Central memory CD4-positive, alpha-beta T cell (primary cell): Measurements from ENCODE around the gene GLTP.
"Not testable (repeated sequence)": the region's sequence is repeated elsewhere in the genome, so short reads cannot be mapped to it uniquely, and the experiment has no call there.

ENCODE experiments used
- DNase-seq: peaks from one replicate; pipeline ENCODE4 v3.0.0; 2022
- total RNA-seq, 3 experiments: gene quantifications; one replicate each; lab custom pipeline; 2026; lab: John Stamatoyannopoulos, UW

GLTP gene, protein sequence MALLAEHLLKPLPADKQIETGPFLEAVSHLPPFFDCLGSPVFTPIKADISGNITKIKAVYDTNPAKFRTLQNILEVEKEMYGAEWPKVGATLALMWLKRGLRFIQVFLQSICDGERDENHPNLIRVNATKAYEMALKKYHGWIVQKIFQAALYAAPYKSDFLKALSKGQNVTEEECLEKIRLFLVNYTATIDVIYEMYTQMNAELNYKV
- 23.9 to 62.5 (median 46.7) reads per million in 3 experiments for total RNA-seq

DNA sequence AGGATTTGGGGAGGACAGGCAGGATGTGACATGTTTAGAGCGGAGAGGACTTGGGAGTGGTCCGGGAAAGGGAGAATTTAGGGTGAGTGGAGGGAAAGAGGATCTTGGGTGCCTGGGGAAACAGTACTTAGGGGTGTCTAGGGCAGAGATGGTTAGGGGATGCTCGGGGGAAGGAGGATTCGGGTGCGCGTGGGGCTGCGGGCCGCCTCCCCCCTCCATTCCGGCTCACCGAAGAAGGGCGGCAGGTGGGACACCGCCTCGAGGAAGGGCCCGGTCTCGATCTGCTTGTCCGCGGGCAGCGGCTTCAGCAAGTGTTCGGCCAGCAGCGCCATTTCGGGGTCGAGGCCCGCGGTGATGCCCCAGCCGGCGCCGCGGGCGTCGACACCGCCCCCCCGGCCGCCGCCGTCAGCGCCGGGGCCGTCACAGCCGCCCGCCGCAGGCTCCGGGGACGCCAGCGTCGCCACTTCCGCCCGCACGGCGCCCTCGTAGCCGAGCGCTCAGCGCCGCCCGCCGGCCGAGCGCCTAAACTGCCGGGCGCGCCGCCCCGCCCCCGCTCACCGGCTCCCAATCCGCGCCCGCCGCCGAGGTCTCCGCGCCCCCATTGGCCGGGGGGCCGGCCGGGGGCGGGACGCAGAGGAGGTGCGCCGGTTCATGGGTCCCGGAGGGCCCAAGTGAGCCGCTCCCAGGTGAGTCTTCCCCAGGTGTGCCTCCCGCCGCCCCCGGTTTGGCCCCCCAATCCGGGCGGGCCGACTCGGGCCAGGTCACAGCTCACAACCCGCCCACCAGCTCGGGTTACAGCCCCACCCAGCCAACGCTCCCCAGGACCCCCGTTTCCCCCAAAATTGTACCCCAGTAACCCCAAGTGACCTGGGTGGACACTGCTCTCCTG is at the start of gene GLTP:
TSS of gene GLTP (minus strand) at position 499 of the 889 bp plus-strand sequence. CDS start at position 332, 167 bp downstream.
- DNase-seq = peak; percentile 93

DNA sequence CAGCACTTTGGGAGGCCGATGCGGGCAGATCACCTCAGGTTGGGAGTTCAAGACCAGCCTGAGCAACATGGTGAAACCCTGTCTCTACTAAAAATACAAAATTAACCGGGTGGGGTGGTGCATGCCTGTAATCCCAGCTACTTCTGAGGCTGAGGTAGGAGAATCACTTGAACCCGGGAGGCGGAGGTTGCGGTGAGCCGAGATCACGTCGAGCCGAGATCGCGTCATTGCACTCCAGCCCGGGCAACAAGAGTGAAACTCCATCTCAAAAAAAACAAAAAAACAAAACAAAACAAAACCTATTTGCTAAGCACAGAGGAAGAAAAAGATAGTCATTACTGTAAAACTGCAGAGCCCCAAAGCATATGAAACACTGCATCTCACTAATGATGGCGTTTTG is 49.0 kb upstream of the GLTP start:
- DNase-seq = not testable (repeated sequence)

DNA sequence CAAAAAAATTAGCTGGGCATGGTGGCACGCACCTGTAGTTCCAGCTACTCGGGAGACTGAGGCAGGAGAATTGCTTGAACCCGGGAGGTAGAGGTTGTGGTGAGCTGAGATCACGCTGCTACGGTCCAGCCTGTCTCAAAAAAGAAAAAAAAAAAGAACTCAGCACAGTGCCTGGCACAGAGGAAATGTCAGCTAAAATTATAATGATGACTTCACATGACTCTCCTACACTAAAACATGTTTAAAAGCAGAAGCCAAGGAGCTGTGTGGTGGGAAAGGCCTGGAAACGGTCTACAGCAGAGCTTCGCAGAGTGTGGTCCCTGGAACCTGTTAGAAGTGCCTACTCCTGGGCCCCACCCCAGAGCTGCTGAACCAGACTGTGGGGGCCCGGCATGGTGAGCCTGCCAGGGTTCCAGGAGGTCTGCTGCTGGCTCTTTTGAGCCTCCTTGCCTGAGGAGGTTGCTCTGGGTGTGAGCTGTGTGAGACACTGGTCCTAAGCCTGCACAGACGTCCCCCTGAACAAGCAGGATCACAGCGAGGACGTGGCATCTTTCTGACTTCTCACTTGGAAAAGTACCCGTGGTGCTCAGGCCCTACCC is 47.8 kb upstream of the GLTP start:
- DNase-seq = no peak

DNA sequence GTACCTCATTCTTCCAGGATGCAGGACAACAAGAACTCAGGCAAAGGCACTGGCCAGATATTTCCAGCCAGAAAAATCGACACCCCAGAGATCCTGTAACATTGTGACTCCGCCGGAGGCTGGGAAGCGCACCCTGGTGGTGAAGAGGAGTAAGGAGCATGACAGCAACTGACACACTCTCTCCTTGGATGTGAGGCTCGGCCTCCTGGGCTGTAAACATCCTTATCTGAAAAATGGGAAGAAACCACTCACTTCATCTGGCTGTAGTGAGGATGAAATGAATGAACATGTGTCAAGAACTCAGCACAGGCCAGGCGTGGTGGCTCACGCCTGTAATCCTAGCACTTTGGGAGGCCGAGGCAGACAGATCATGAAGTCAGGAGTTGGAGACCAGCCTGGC is 47.3 kb upstream of the GLTP start:
- DNase-seq = peak; percentile 29

DNA sequence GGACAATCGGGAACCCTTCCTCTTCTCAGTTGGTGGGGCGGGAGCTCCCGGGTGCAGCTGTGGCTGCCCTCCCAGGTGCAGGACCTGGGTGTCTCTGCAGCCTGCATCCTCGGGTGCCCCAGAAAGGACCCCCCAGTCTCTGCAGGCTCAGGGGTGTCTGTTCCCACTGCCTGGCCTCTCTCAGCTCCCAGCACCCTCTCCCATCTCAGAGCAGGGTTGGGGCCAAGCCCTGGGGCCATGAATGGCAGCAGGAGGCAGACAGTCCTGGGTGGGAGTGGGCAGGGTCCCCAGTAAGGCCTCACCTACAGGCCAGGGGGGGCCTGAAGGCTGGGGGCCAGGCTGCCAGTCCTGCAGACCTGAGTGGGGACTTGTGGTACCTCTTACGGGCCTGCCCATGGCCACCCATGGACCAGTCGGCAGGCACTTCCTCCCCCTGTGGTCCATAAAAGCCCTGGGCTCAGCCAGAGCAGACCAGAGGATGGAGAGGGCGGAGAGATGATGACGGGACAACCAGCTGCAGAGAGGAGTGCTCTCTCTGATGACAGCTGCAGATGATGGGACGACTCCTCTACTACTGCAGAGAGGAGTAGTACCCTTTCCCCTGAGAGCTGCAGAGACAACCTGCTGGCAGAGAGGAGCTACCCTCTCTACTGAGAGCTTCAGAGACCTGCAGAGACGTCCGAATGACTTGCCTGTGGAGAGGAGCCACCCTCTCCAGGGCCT is 46.3 kb upstream of the GLTP start:
- no peak for DNase-seq

DNA sequence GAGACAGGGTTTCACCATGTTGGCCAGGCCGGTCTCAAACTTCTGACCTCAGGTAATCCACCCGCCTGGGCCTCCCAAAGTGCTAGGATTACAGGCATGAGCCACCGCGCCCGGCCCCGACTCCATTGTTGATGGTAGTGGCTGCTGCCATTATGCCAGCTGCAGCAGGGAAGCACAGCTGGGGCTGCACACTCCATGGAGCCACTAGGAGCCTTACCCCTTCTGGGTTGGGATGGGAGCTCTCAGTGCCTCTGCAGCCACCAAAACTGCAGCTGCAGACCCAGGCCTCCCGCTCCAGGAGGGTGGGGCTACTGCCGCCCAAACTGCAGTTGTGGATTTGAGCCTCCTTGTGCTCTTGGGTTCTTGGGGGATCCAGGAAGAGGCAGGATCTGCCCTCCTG is 45.7 kb upstream of the GLTP start:
- DNase-seq = no peak

DNA sequence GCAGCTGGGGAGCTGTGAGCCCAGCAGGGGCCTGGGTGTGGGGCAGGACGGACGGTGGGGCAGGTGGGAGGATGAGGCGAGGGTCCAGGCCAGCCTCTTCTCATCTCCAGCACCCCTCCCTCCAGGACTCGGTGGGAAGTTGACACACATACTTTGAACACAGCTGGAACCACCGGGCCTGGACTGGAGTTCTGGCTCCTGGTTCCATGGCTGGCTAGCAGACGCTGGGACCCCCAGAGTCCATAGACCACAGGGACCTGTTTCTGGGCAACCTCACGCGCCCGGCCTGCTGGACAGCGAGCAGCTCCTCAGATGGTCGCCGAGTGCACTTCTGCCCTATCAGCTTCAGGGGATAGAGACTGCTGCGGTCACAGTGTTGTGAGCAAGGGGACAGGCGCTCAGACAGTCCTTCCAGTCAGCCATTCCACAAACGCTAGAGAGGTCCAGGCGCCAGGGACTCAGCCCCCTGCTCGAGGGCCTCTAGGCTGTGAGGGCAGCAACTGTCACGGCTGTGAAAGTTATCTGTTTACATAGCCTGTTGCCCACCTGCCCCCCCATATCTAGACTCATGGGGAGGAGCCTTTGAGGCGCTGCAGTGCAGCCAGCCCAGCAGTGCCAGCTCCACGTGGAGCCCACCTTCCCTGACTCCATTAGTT is 45.0 kb upstream of the GLTP start:
- no peak for DNase-seq

DNA sequence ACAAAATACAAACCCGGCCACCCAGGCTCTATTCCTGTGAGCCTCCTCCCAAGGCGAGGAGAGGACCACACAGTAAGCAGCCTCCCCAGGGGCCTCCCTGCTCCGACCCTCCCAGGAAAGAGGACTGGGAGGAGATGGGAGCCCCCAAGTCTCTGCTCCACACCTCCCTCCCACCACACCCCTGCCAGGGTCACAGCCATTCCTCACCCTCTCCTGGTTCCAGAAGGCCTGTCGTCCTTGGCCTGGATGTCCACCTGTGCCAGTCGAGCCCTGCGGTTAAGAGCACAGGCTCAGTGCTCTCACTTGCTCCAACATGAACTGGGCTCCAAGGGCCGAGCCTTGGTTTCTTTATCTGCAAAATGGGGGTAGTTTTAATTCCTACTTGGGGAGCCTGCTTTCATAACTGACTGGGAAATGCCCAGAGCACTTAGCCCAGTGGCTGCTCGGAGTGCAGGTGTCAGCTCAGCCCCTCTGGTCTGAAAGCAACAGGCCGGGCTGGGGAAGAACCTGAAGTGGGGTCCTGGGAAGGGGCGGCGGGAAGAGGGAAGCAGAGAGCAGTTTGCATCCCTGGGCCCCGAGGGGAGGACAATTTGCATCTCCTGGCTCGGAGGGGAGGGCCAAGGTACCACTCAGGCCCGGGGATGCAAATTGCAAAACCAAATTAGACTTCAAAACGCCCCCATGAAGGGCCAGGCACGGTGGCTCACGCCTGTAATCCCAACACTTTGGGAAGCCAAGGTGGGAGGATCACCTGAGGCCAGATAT is 43.3 kb upstream of the GLTP start:
- no peak for DNase-seq

DNA sequence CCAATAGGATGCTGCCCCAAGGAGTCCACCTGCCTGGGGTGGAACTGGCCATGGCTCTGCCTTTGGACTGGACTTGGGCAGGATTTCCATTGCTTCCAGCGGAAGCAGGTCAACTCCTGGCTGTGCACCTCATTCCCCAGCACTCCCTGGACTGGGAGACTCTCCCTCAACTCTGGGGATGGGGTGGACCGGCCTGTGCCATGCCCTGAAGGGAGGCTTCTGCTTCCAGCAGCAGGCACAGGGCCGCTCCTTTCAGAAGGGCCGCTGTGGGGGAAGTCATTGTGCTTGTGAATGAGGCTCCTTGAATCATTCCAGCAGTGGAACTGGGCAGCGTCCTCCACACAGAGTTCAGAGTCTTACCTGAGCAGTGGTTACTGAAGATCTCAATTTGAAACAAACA is 42.7 kb upstream of the GLTP start:
- DNase-seq = no peak

DNA sequence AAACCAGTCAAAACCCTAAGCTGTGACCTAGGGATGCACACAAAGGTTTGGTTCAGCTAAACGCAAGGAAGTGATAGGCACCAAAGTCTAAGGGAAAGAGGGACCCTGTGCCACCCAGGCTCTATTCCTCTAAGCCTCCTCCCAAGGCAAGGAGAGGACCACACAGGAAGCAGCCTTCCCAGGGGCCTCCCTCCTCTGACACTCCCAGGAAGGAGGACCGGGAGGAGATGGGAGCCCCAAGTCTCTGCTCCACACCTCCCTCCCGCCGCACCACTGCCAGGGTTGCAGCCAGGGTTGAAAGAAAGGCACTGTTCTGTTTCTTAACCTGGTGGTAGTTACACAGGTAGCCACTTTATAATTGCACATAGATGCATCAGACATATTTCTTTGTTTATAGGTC is 41.6 kb upstream of the GLTP start:
- no peak for DNase-seq

DNA sequence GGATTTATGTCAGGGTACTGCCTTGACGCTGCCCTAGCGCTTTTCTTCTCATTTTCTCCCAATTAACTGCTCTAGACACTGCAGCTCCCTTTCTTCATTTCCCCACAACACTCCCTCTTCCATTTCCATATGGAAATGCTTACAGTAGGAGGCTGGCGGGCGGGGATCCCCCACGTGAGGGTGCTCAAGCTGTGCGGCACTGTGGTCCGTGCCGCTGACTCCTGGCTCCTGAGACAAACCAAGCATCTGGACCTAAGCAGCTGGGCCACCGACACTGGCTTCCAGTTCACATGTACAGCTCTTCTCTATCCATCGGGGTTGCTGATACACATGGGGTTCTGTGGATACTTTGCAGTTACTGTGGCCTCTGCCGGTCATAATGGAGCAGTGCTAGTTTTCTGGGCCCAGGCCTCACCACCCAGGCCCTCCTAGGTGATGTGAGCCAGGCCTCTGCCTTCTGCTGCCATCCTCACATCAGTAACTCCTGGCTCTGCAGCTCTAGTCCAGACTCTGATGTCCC is 40.0 kb upstream of the GLTP start:
- DNase-seq = no peak

DNA sequence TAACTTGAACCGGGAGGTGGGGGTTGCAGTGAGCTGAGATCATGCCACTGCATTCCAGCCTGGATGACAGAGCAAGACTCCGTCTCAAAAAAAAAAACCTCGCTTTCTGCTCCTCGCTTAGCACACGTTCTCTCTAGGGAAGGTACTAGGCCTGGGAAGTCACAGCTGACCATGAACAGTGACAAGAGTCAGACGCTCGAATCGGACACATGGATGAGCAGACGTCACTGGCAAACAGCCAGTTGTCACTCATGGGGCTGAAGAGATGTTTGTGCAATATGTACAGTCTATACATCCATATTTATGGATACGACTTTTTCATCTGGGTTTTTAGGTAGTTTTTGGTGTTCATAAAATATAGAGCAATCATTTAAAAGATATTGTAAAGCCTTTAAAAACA is 39.1 kb upstream of the GLTP start:
- DNase-seq = no peak

DNA sequence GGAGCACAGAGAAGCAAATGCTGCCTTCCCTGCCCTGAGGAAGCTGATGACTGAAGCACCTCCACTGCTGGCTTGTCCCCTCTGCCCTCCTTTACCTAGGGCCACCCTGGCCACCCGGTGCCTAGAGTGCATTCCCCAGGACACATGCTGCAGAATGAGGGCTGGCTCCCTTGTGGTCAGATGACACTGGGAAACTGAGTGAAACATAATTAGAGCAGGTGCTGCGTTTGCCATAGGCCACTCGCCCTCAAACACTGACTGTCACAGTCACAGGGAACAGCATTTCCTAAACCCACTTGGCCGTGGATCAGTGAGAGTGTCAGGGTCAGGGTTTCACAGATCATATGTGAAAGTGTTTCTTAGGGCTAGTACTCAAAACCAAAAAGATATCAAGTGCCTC is 35.7 kb upstream of the GLTP start:
- DNase-seq = no peak

DNA sequence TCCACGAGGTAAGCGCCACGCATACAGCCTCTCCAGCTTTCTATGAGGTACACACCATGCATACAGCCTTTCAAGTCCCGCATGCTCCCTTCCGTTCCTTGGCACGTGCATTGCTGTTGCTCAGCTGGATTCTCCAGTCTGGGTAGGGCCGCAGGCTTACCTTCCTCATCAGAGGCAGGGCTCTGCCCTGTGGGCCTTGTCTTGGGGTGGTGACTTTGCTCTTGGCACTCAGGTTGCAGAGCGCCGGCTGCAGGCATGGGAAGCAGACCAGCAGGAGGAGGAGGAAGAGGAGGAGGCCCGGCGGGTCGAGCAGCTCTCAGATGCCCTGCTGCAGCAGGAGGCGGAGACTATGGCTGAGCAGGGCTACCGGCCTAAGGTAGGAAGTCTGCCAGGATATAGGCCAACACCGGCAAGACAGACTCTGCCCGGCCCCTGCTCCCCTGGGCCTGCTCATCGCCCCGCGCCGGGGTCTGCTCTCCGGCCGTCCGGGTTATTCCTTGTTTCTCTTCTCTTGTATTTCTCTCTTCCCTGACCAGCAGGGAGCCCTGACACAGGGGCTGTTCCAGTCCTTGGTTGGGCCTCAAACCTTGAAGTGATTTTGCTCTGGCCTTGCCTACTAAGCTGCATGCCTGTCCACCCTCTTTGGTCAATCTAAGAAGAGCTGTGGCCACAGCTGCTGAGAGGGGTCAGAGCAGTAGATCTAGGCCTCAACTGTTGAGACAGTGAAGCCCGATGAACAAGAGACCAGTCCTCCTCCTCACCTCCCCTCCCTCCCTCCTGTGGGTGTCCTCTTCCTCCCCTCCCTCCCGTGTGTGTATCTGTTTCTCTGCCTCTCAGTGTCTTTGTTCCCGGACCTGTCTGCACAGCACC is 35.1 kb upstream of the GLTP start:
- no peak for DNase-seq

DNA sequence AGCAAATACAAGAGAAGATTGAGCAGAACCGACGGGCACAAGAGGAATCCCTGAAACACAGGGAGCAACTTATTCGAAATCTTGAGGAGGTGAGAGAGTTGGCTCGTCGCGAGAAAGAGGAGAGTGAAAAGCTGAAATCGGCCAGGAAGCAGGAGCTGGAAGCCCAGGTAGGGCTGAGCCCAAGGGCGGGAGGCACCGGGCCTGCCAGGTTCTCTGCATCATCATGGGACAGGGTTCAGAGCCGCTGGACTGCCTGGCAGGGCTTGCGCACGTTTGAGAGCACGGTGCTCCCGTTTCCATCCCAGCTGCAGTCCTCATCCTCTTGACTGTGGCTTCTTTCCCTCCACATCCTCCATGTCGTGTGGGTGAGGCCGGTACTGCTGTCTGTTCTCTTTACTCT is 34.1 kb upstream of the GLTP start:
- DNase-seq = no peak

DNA sequence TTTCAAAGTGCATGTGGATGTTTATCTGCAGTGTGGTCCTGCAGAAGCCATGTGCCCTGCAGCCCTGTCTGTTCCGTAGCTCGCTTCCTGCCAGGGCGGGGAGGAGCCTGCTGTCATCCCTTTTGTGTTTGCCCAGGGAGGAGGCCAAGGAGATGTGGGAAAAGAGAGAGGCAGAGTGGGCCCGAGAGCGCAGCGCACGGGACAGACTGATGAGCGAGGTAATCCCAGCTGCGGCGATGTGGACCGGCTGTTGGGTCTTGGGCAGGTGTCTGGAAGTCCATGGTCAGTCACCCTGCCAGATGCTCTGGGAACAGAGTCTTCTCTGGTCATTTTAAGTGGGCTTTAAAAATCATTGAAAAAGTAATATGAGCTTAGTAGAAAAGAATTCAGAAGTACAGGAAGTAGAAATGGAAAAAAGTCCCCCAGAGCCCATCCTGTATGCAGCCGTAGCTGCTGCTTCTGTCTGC is 32.5 kb upstream of the GLTP start:
- no peak for DNase-seq

DNA sequence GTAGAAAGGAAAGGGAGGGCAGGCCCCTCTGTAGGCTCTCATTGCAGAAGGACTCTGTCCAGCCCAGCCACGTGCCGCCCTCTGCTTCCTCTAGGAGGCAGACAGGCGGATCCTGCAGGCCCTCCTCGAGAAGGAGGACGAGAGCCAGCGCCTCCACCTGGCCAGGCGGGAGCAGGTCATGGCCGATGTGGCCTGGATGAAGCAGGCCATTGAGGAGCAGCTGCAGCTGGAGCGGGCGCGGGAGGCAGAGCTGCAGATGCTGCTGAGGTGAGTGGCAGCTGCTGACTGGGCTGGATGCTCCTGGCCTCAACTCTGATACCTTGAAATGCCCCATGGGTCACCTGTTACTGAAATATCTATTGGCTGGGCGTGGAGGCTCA is 30.6 kb upstream of the GLTP start:
- DNase-seq = no peak

DNA sequence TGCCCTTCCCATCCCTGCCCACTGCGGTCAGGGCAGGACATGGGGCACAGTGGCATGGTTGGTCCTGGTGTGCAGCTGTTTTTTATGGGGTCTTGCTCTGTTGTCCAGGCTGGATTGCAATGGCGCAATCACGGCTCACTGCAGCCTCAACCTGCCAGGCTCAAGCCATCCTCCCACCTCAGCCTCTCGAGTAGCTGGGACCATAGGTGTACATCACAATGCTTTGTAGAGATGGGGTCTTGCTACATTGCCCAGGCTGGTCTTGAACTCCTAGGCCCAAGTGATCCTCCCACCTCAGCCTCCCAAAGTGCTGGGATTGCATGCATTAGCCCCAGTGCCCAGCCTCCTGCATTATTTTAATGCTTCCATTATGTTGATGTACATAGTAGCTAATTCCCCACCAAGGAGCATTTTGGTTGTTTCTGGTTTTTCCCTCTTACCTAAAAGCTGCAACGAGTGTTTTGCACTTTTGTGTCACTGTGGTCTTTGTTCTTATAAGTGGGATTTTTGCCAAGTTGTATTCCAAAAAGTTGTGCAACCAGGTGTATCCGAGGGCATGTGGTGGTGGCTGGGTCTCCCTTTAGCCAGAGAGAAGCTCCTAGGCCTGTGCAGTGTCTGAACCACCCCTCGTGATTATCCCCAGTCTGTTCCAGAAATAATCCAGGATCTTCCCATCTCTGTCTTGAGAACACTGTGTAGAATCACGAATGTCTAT is 30.1 kb upstream of the GLTP start:
- DNase-seq = no peak

DNA sequence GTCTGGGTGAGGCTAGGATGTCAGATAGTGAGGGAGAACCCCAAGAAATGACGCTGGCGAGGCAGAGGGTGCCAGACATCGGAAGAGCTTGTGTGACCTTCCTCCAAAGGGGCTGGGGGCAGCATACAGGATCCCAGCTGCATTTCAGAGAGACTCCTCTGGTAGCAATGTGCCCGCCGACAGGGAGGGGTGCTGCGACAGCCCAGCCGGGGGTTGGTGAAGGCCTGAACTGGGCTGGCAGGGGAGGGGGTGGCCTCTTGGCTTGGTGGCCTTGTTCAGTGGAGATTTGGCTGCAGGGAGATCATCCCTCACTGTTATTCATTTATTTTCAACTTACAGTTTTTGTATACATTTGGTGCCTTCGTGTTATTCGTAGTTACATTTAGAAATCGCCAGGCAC is 25.0 kb upstream of the GLTP start:
- DNase-seq = no peak

DNA sequence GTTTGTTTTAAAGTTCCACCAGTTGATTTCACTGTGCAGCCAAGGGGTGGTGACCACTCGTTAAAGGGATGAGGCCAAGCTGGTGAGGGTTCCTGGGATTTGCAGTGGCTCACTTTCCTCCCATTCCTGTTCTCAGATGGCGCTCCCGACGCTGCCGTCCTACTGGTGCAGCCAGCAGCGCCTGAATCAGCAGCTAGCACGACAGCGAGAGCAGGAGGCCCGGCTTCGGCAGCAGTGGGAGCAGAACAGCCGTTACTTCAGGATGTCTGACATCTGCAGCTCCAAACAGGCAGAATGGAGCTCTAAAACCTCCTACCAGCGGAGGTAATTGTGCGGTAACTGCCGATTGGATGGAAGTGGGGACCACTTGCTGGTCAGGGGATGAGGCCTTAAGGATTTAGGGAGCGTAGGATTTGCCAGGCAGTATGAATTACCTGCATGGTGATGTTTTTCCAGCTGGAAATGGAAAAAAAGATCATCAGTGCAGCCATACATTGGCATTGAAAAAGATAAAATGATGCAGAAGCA is 22.6 kb upstream of the GLTP start:
- no peak for DNase-seq
